Fibroblast of lung (primary cell): ENCODE results near the gene SRPK2.
"Not testable (repeated sequence)": the region's sequence is repeated elsewhere in the genome, so short reads cannot be mapped to it uniquely, and the experiment has no call there.

Experiments used
- CTCF ChIP-seq, 2 donors: IDR thresholded peaks in 1 of 2; conservative IDR thresholded peaks in 1 of 2; 1 replicate in 1 of 2; 2 replicates in 1 of 2; pipeline ENCODE4 v1.5.1; 2011 to 2012; ENCODE audit warnings: low read length in 2 of 2, control low read depth in 1 of 2, inconsistent platforms in 1 of 2, low read depth in 1 of 2, mild to moderate bottlenecking in 1 of 2
- EZH2 ChIP-seq: IDR thresholded peaks from 2 replicates; pipeline ENCODE4 v1.5.1; 2012; ENCODE audit warnings: low read length, control low read depth, mild to moderate bottlenecking; ENCODE audit errors: missing control alignments

GRCh38 chr7:105409775-105410174 is 21.1 kb upstream of the SRPK2 start:
- not testable (repeated sequence) for TF ChIP-seq EZH2; CTCF (conservative IDR thresholded peaks at IDR 0.05 in 1 of 2, IDR thresholded peaks at IDR 0.05 in 1 of 2; ENCODE audit: low read depth in 1 of 2, low read length in 2 of 2)
